Neural cell (in vitro differentiated cells): ENCODE measurements around the gene MYLK. TPM values are rescaled to one million over a fixed set of nuclear protein-coding genes. Genes with fewer than 3 reads are reported as not detected.

Source experiments
- H2AFZ ChIP-seq: fragments of 200-600, 300-800 bp; sonication (generic), shearing (Covaris generic); 2 replicates; pipeline ENCODE4 v1.6.0; 2014; ENCODE audit warnings: low read depth, mild to moderate bottlenecking, antibody characterized with exemption, low read length, moderate library complexity
- H3F3A ChIP-seq: fragments of 200-600 bp; shearing (Covaris generic); 2 replicates; pipeline ENCODE4 v1.6.1; 2016; ENCODE audit warnings: mild to moderate bottlenecking, moderate library complexity, mixed read lengths, antibody characterized with exemption, low read length; ENCODE audit not compliant: insufficient read depth, poor library complexity, severe bottlenecking
- H3K27ac ChIP-seq: fragments of 200-600, 300-800 bp; sonication (generic), shearing (Covaris generic); 2 replicates; pipeline ENCODE4 v1.5.1; 2014; ENCODE audit warnings: mild to moderate bottlenecking, low read length, moderate library complexity
- H3K27me3 ChIP-seq: fragments of 300-800, 200-600 bp; sonication (generic), shearing (Covaris generic); 2 replicates; pipeline ENCODE4 v1.6.0; 2014; ENCODE audit warnings: mild to moderate bottlenecking, low read depth, low read length, moderate library complexity; ENCODE audit not compliant: insufficient read depth
- H3K36me3 ChIP-seq: fragments of 300-800, 200-600 bp; sonication (generic), shearing (Covaris generic); 2 replicates; pipeline ENCODE4 v1.5.1; 2014; ENCODE audit warnings: mild to moderate bottlenecking, antibody characterized with exemption, low read length, moderate library complexity; ENCODE audit not compliant: insufficient read depth
- H3K4me2 ChIP-seq: fragments of 300-800, 200-600 bp; sonication (generic), shearing (Covaris generic); 2 replicates; pipeline ENCODE4 v1.6.0; 2014; ENCODE audit warnings: mild to moderate bottlenecking, low read length
- H3K4me3 ChIP-seq: fragments of 300-800, 200-600 bp; sonication (generic), shearing (Covaris generic); 2 replicates; pipeline ENCODE4 v1.5.1; 2014; ENCODE audit warnings: mild to moderate bottlenecking, low read length, moderate library complexity
- H3K79me2 ChIP-seq: fragments of 200-600 bp; shearing (Covaris generic); replicated peaks from 2 replicates; pipeline ENCODE4 v1.6.0; 2014; ENCODE audit warnings: mild to moderate bottlenecking, low read length, moderate library complexity; ENCODE audit not compliant: insufficient read depth
- H3K9ac ChIP-seq: fragments of 300-800, 200-600 bp; sonication (generic), shearing (Covaris generic); 2 replicates; pipeline ENCODE4 v1.6.1; 2016; ENCODE audit warnings: mild to moderate bottlenecking, low read length, mixed read lengths
- H3K9me2 ChIP-seq: fragments of 200-600 bp; shearing (Covaris generic); 2 replicates; pipeline ENCODE4 v1.6.1; 2016; ENCODE audit warnings: mild to moderate bottlenecking, low read length, mixed read lengths; ENCODE audit not compliant: insufficient read depth
- H3K9me3 ChIP-seq: fragments of 200-600, 300-800 bp; sonication (generic), shearing (Covaris generic); 2 replicates; pipeline ENCODE4 v1.6.1; 2016; ENCODE audit warnings: mild to moderate bottlenecking, mixed run types, low read length, moderate library complexity, mixed read lengths
- H4K20me1 ChIP-seq: fragments of 200-600 bp; shearing (Covaris generic); 2 replicates; pipeline ENCODE4 v1.6.1; 2016; ENCODE audit warnings: mild to moderate bottlenecking, mixed run types; ENCODE audit not compliant: insufficient read depth
- EP300 ChIP-seq: fragments of 450-650 bp; conservative IDR thresholded peaks from 2 replicates; pipeline ENCODE4 v1.6.1; 2014; ENCODE audit warnings: antibody characterized with exemption, mild to moderate bottlenecking, moderate library complexity; ENCODE audit not compliant: poor library complexity, severe bottlenecking
- EZH2 ChIP-seq: fragments of 200-600, 300-800 bp; shearing (Covaris generic), sonication (generic); IDR thresholded peaks from 2 replicates; pipeline ENCODE4 v1.6.1; 2014; ENCODE audit warnings: antibody characterized with exemption, low read length, borderline replicate concordance, mild to moderate bottlenecking; ENCODE audit not compliant: insufficient read depth, poor library complexity, severe bottlenecking
- MXI1 ChIP-seq: fragments of 450-650 bp; conservative IDR thresholded peaks from 2 replicates; pipeline ENCODE4 v1.6.1; 2014; ENCODE audit warnings: antibody characterized with exemption, mild to moderate bottlenecking; ENCODE audit not compliant: poor library complexity, severe bottlenecking
- POLR2AphosphoS5 ChIP-seq: IDR thresholded peaks from 2 replicates; pipeline ENCODE4 v1.6.1; 2012
- RAD21 ChIP-seq: fragments of 450-650 bp; conservative IDR thresholded peaks from 2 replicates; pipeline ENCODE4 v1.6.1; 2014; ENCODE audit warnings: antibody characterized with exemption, mild to moderate bottlenecking, moderate library complexity
- SMC3 ChIP-seq: fragments of 450-650 bp; conservative IDR thresholded peaks from 2 replicates; pipeline ENCODE4 v1.6.1; 2014; ENCODE audit warnings: antibody characterized with exemption, mild to moderate bottlenecking, moderate library complexity; ENCODE audit not compliant: poor library complexity
- TAF1 ChIP-seq: IDR thresholded peaks from 2 replicates; pipeline ENCODE4 v1.6.1; 2012; ENCODE audit warnings: low read depth
- polyA plus RNA-seq: library from polyadenylated mRNA; depleted of rRNA; stranded (reverse); fragments of >200 nt; gene quantifications from 2 replicates; pipeline ENCODE4 v1.2.3, GENCODE V29; 2014
- TF ChIP-seq, protein P1 (sequence below): fragments of 450-650 bp; IDR thresholded peaks from 2 replicates; pipeline ENCODE4 v1.5.1; 2014; ENCODE audit warnings: antibody characterized with exemption, mild to moderate bottlenecking, moderate library complexity; ENCODE audit not compliant: poor library complexity, severe bottlenecking
- TF ChIP-seq, protein P2 (sequence below): IDR thresholded peaks from 2 replicates; pipeline ENCODE4 v1.6.1; 2012; ENCODE audit warnings: borderline replicate concordance

The MYLK gene
- polyA plus RNA-seq, 1 donor from 2014 or later = 0.43 TPM

- H3K9ac ChIP-seq = no peak overlapping the region
- no peak overlapping the region for H2AFZ ChIP-seq
Observed at GRCh38 chr3:123773681-123774431, 110.3 kb downstream of the MYLK start.

DNA sequence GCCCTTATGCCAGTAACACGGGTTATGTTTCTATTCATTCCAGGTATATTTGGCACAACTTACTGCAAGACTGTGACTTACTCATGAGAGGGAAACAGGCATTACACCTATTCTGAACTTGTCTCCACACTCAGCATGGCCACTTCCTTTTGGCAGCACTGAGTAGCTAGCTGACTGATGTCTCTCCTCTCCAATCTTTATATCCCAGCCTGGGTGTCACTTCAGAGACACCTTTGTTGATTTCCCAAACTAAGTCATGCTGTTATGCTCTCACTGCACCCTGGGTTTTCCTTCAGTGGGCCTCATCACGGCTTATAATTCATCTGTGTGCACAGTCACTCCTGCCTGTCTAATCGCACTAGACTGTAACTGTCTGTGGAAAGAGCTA, 114.8 kb downstream of the MYLK start:
- no peak overlapping the region for H3K9ac ChIP-seq
- H3K36me3 ChIP-seq = no peaks in the 10 kb centered on the region
- no peaks in the 10 kb centered on the region for H4K20me1 ChIP-seq
- H3K9me2 ChIP-seq = no peaks in the 10 kb centered on the region
- no peaks in the 10 kb centered on the region for H3K27me3 ChIP-seq
- no peak overlapping the region for H3K27ac ChIP-seq
- H3K9me3 ChIP-seq = no peaks in the 10 kb centered on the region
- H3F3A ChIP-seq = no peaks in the 10 kb centered on the region
- H3K79me2 ChIP-seq = no peaks in the 10 kb centered on the region
- TF ChIP-seq SMC3 = no peak
- TF ChIP-seq, protein P1, sequence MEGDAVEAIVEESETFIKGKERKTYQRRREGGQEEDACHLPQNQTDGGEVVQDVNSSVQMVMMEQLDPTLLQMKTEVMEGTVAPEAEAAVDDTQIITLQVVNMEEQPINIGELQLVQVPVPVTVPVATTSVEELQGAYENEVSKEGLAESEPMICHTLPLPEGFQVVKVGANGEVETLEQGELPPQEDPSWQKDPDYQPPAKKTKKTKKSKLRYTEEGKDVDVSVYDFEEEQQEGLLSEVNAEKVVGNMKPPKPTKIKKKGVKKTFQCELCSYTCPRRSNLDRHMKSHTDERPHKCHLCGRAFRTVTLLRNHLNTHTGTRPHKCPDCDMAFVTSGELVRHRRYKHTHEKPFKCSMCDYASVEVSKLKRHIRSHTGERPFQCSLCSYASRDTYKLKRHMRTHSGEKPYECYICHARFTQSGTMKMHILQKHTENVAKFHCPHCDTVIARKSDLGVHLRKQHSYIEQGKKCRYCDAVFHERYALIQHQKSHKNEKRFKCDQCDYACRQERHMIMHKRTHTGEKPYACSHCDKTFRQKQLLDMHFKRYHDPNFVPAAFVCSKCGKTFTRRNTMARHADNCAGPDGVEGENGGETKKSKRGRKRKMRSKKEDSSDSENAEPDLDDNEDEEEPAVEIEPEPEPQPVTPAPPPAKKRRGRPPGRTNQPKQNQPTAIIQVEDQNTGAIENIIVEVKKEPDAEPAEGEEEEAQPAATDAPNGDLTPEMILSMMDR = no peak
- TF ChIP-seq RAD21 = no peak
- no peak for TF ChIP-seq MXI1
- TF ChIP-seq EP300 = no peak
- TF ChIP-seq TAF1 = no peak
- H3K4me3 ChIP-seq = no peak overlapping the region
- no peak overlapping the region for H2AFZ ChIP-seq
- H3K4me2 ChIP-seq = no peak overlapping the region

More at GRCh38 chr3:123773681-123774431, 110.3 kb downstream of the MYLK start:
- no peaks in the 10 kb centered on the region for H3K79me2 ChIP-seq
- no peaks in the 10 kb centered on the region for H3K27me3 ChIP-seq
- no peaks in the 10 kb centered on the region for H3K9me3 ChIP-seq
- H3K4me3 ChIP-seq = no peak overlapping the region
- TF ChIP-seq, protein P1 = no peak
- TF ChIP-seq, protein P2, sequence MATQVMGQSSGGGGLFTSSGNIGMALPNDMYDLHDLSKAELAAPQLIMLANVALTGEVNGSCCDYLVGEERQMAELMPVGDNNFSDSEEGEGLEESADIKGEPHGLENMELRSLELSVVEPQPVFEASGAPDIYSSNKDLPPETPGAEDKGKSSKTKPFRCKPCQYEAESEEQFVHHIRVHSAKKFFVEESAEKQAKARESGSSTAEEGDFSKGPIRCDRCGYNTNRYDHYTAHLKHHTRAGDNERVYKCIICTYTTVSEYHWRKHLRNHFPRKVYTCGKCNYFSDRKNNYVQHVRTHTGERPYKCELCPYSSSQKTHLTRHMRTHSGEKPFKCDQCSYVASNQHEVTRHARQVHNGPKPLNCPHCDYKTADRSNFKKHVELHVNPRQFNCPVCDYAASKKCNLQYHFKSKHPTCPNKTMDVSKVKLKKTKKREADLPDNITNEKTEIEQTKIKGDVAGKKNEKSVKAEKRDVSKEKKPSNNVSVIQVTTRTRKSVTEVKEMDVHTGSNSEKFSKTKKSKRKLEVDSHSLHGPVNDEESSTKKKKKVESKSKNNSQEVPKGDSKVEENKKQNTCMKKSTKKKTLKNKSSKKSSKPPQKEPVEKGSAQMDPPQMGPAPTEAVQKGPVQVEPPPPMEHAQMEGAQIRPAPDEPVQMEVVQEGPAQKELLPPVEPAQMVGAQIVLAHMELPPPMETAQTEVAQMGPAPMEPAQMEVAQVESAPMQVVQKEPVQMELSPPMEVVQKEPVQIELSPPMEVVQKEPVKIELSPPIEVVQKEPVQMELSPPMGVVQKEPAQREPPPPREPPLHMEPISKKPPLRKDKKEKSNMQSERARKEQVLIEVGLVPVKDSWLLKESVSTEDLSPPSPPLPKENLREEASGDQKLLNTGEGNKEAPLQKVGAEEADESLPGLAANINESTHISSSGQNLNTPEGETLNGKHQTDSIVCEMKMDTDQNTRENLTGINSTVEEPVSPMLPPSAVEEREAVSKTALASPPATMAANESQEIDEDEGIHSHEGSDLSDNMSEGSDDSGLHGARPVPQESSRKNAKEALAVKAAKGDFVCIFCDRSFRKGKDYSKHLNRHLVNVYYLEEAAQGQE = no peak
- TF ChIP-seq EZH2 (no peak), EP300 (no peak), RAD21 (no peak), SMC3 (no peak), TAF1 (no peak), MXI1 (no peak), POLR2AphosphoS5 (no peak)
- no peaks in the 10 kb centered on the region for H3K36me3 ChIP-seq
- H3K4me2 ChIP-seq = no peak overlapping the region
- no peaks in the 10 kb centered on the region for H3K9me2 ChIP-seq
- no peaks in the 10 kb centered on the region for H4K20me1 ChIP-seq
- H3F3A ChIP-seq = no peaks in the 10 kb centered on the region
- H3K27ac ChIP-seq = no peak overlapping the region
